ENCODE measurements around the gene LARP4B.
"Not testable (repeated sequence)": the region's sequence is repeated elsewhere in the genome, so short reads cannot be mapped to it uniquely, and the experiment has no call there.

The LARP4B gene

GRCh38 chr10:955820-956217, 24.3 kb upstream of the LARP4B start:
- DNase-seq, result no peak

DNA sequence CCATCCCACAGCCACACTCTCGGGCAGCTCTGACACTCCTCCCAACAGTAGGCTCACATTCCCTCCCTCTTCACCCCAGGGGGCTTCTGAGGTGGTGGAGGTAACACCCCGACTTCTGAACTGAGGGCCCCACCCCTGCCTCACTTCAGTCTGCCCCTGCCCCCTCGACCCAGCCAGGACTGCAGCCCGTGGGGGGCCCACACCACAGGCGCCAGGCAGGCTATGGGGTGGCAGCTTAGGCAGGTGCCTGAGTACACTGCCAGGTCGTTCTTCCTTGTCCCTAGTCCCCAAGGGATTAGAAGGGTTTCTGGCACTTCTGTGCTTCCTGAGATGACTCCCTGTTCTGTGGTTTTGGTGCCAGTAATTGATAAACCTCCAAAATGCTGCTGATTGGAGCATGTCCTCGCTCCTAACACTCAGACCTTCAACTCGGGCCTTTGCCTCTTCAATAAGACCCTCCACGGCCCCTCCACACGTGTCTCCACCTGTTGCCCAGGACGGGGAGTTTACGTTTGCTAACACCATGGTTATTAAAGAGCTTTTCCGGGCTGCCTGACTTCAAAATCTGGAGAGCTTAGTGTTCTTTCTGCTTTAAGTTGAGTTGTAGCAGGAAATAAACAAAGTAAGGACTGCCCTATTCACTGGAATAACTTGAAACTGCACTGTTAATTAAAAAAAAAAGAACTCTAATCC, 23.8 kb upstream of the LARP4B start:
- DNase-seq, result no peak

- DNase-seq, result no peak
These were observed 22.9 kb upstream of the LARP4B start for GRCh38 chr10:954396-954795.

- no peak for DNase-seq
These were observed 22.3 kb upstream of the LARP4B start for GRCh38 chr10:953836-954235.

GRCh38 chr10:949446-949845, 17.9 kb upstream of the LARP4B start:
- DNase-seq, result no peak

DNA sequence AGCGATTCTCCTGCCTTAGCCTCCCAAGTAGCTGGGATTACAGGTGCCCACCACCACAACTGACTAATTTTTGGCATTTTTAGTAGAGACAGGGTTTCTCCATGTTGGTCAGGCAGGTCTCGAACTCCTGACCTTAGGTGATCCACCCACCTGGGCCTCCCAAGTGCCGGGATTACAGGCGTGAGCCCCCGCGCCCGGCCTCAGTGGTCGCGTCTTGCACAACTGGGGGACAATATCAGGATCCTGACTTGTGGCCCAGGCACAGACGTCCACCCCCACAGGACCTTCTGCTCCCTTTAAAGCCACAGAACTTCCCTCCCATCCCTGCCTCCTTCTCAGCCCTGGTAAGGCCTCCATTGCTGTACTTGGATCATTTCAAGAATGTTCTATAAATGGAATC, 16.8 kb upstream of the LARP4B start:
- no peak for DNase-seq

- DNase-seq, result no peak
These were observed 16.4 kb upstream of the LARP4B start for GRCh38 chr10:947881-948280.

DNA sequence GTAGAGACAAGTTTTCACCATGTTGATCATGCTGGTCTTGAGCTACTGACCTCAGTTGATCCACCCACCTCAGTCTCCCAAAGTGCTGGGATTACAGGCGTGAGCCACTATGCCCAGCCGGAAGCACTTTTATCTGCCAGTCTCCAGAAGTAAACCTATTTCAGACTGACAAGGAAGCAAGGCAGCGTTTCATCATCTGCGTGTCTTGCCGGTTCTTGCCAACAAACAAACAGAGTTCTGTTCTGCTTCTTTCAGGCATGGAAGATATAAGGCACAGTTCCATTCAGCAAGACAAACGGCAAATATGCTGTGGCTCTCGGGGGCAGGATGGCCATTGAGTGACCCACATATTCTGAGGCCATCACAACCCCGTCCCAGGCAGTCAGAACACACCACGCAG, 15.5 kb upstream of the LARP4B start:
- DNase-seq, result no peak

DNA sequence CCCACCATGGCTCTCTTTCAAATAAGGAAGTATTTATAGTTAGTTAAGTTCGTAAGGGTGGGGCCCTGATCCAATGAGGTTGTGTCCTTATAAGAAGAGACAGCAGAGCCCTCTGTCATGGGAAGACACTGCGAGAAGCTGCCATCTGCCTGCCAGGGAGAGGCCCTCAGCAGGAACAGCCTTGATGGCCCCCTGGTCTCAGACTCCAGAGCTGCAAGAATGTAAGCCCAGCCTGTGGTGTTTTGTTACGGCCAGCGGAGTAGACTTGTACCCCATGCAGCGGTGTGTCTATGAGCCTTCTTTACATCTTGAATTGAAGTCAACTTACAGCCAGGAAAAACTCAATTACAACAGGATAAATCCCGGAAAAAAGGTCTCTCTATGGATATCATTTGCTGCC, 14.3 kb upstream of the LARP4B start:
- no peak for DNase-seq

GRCh38 chr10:944034-944831, 12.7 kb upstream of the LARP4B start:
- peak; percentile 22 for DNase-seq

DNA sequence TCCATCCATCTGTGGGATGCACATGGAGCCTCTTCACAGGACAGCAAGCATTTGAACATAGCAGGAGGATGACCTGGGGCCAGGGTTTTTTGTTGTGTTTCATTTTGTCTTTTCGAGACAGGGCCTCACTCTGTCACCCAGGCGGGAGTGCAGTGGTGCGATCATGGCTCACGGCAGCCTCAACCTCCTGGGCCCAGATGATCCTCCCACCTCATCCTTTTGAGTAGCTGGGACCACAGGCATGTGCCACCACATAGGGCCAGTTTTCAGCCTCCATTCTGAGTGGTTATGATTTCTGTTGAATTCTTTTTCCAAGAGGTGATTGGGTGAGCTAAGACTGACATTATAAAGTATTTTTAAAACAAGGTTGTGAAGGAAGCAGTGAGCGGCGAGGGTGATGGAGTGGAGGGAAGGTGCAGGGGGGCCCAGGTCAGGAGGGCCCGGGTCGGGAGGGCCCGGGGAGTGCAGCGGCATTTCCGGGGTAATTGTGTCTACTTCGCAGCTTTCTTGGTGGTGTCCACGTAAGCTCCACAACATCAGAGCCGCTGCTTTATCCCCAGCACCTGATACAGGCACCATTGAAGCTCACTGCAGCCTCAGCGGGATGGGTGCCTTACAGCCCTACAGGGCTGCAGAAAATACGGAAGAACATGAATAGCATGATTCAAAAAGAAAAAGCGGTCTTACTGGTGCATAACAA, 12.0 kb upstream of the LARP4B start:
- DNase-seq, result no peak

DNA sequence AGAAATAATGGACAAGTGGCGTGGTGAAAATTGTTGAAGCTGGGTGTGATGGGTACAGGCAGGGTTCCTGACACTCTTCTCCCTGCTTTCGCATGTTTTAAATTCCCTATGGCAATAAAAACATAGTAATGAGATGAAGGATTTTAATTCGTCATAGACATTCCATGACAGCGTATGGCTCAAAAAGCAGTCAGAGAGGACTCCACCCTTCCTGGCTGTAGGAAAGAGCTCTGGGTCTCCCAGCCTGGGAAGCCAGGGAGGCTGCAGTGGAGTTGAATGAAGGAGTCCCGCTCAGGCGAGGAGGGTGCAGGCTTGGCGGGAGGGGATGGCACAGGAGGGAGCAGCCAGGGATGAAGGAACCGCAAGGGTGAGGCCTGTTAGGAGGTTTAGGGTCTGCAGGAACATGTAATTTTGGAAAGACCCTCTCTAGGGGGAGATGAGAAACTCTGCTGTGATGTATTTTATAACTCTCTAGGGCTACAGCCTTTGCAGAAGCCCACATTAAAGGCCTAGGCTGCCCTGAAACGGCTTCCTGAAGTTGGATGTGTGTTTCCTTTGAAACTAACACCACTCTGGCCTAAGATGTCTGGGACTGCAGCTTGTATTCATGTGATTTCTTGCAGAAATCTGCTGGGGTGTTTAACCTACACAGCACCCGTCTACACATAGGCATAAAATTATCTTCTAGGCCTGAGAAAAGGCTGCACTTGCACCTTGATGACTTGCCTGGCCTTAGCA, 7.6 kb upstream of the LARP4B start:
- peak; percentile 12 for DNase-seq

- peak; percentile 7 for DNase-seq
These were observed 3.4 kb upstream of the LARP4B start for GRCh38 chr10:934746-935406.

DNA sequence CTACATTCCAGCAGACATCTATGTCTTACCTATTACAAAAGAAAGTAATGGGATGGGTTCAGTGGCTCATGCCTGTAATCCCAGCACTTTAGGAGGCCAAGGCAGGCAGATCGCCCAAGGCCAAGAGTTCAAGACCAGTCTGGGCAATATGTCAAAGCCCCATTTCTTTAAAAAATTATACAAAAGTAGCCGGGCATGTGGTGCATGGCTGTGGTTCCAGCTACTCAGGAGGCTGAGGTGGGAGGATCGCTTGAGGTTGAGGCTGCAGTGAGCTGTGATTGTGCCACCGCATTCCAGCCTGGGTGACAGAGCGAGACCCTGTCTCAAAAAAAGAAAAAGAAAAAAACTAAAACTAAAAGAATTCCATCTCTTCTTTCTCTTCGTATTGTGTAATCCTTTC, 2.7 kb upstream of the LARP4B start:
- DNase-seq, result not testable (repeated sequence)

- DNase-seq, result no peak
These were observed 1.1 kb upstream of the LARP4B start for GRCh38 chr10:932589-932988.

- peak; percentile 39 for DNase-seq
These were observed 730 bp downstream of the LARP4B start for GRCh38 chr10:930625-931325.

- DNase-seq, result no peak
These were observed 1.4 kb downstream of the LARP4B start for GRCh38 chr10:929960-930624.

DNA sequence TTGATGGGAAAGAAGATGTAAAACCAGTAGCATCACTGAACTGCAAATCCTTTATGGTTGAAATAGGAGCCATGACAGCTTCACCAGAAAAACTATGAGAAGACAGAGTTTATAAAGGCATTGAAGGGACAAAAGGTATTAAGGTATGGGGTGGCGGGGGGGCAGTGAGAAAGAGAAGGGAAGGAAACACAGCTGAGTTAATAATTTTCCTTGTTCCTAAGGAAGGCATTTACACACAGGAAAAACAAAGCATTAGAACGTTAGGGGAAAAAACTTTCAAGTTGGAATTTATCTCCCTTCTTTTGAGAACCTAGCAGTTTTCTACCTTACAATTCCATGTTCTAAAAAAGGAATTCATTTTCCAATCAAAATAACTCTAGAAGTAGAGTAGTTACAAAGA, 4.4 kb downstream of the LARP4B start:
- no peak for DNase-seq

DNA sequence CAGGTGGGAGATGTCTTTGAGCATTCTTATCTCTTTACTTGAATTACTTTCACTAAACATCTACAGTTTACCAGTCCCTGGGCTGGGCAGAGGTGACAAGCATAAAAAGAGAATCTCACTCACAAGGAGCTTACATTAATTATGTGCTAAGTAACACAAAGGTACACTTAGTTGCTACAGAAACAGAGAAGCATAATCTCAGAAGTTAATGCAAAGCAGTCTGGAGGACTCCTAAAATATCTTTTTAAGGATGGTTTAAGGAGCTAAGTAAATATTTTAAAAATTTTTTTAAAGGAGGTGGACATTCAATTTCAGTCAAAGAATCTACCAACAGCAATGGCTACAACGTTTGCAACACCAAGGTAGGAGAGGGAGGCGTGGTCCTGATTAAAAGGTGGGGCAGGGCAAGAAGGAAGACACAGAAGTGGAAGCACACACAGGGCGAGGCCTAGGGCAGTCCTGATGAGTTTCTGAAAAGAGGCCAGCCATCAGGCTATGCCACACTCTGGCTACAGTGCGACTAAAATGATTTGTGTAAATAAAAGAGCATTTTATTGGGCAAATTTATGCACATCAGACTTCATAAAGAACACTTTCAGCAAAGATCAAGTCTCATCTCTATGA, 5.3 kb downstream of the LARP4B start:
- DNase-seq, result no peak

GRCh38 chr10:924524-924859, 7.0 kb downstream of the LARP4B start:
- no peak for DNase-seq
